ENCODE data around the gene CCNT2. TPM values are rescaled to one million over a fixed set of nuclear protein-coding genes. Genes with fewer than 3 reads are reported as not detected.

CCNT2 gene
- total RNA-seq, 1 experiment from 2014 or later = 43.8 TPM

DNA sequence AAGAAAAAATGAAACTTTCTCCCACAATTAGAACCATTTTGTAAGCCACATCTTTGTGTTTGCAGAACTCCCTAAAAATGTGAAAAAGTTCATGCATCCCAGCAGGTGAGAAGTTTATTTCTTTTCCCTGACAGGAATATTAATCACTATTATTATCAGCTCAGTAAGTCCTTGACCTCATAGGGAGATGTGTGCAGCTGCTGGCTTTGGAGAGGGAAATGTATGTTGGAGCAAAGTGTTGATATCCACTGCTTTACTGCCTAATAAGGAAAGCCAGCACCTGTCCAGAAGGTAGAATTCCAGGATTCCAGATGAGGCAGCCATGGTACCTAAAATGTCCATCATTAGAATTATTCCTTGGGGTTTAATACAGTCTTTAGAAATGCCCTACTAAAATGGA, 35.8 kb upstream of the CCNT2 start:
- H3K9me3 Mint-ChIP-seq (ENCODE audit: low read depth, unreplicated experiment) = peaks cover 7% of the 10 kb centered on the region
- no peak overlapping the region for H3K27ac Mint-ChIP-seq (ENCODE audit: unreplicated experiment)
- no peaks in the 10 kb centered on the region for H3K36me3 Mint-ChIP-seq (ENCODE audit: insufficient read depth, unreplicated experiment)
- no peak for DNase-seq
- no peak overlapping the region for H3K4me3 Mint-ChIP-seq (ENCODE audit: low read depth, unreplicated experiment)
- H3K27me3 Mint-ChIP-seq (ENCODE audit: unreplicated experiment) = no peaks in the 10 kb centered on the region
- BruUV-seq (replicated peaks) = no TSS peak
- CTCF ChIA-PET = no interaction called here
- H3K4me1 Mint-ChIP-seq (ENCODE audit: low read depth, unreplicated experiment) = no peaks in the 10 kb centered on the region
- intact Hi-C loops (cut with micrococcal nuclease; ENCODE audit: unreplicated experiment) = no loop called here
- TF ChIP-seq, protein P1, sequence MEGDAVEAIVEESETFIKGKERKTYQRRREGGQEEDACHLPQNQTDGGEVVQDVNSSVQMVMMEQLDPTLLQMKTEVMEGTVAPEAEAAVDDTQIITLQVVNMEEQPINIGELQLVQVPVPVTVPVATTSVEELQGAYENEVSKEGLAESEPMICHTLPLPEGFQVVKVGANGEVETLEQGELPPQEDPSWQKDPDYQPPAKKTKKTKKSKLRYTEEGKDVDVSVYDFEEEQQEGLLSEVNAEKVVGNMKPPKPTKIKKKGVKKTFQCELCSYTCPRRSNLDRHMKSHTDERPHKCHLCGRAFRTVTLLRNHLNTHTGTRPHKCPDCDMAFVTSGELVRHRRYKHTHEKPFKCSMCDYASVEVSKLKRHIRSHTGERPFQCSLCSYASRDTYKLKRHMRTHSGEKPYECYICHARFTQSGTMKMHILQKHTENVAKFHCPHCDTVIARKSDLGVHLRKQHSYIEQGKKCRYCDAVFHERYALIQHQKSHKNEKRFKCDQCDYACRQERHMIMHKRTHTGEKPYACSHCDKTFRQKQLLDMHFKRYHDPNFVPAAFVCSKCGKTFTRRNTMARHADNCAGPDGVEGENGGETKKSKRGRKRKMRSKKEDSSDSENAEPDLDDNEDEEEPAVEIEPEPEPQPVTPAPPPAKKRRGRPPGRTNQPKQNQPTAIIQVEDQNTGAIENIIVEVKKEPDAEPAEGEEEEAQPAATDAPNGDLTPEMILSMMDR (IDR thresholded peaks at IDR 0.05; ENCODE audit: unreplicated experiment) = no peak

DNA sequence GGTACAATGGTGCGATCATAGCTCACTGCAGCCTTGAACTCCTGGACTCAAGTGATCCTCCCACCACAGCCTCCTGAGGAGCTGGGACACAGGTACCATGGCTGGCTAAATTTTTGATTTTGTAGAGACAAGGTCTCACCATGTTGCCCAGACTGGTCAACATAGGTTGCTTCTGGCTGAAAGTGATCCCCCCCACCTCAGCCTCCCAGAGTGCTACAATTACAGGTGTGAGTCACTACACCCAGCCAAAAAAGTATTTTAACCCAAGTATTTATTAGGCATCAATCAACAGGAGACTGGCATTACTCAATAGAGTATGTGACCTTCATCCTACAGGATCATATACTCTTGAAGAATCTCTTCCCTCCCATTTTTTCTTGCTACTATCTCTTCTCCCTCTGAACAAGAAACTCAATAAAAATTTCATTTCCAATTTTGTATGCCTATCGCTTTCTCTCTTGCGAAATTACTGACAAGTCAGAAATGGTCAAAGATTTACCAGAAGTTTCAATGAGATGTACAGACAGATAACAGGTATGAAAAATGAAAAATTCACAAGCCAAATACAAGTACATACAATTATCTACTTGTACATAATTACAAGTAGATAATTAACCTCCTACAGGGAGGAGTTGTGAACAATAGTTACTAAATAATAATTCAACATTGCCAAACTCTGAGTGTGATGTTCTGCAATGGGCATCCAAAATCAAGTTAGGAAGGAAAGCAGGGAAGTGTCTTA, 34.9 kb upstream of the CCNT2 start:
- H3K27me3 Mint-ChIP-seq (ENCODE audit: unreplicated experiment) = no peaks in the 10 kb centered on the region
- no TSS peak for BruUV-seq (replicated peaks)
- no peaks in the 10 kb centered on the region for H3K4me1 Mint-ChIP-seq (ENCODE audit: low read depth, unreplicated experiment)
- no peaks in the 10 kb centered on the region for H3K36me3 Mint-ChIP-seq (ENCODE audit: insufficient read depth, unreplicated experiment)
- no peak overlapping the region for H3K4me3 Mint-ChIP-seq (ENCODE audit: low read depth, unreplicated experiment)
- intact Hi-C loops (cut with micrococcal nuclease; ENCODE audit: unreplicated experiment) = no loop called here
- TF ChIP-seq, protein P1 (IDR thresholded peaks at IDR 0.05; ENCODE audit: unreplicated experiment) = no peak
- no peak overlapping the region for H3K27ac Mint-ChIP-seq (ENCODE audit: unreplicated experiment)
- CTCF ChIA-PET = no interaction called here
- DNase-seq = no peak
- peaks cover 7% of the 10 kb centered on the region for H3K9me3 Mint-ChIP-seq (ENCODE audit: low read depth, unreplicated experiment)

DNA sequence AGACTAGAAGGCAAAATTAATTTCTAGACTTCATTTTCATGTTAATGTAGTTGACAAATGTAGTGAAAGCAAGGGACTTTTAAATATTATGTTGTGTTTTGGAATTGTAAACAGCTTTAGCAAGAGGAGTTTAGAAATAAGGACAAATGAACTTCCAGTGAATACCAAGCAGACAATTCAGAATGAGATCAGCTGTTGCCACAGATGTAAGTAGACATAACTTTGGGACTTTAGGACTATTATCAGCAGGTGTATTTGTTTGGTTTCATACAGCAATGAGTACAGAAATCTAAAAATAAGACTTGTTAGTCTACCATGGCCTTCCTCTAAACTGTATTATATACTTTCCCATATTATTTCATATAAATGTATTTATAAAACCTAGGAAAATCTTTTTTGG, 34.2 kb upstream of the CCNT2 start:
- H3K4me1 Mint-ChIP-seq (ENCODE audit: low read depth, unreplicated experiment) = no peaks in the 10 kb centered on the region
- no peak for DNase-seq
- no peaks in the 10 kb centered on the region for H3K36me3 Mint-ChIP-seq (ENCODE audit: insufficient read depth, unreplicated experiment)
- intact Hi-C loops (cut with micrococcal nuclease; ENCODE audit: unreplicated experiment) = no loop called here
- TF ChIP-seq, protein P1 (IDR thresholded peaks at IDR 0.05; ENCODE audit: unreplicated experiment) = no peak
- no TSS peak for BruUV-seq (replicated peaks)
- H3K27ac Mint-ChIP-seq (ENCODE audit: unreplicated experiment) = no peak overlapping the region
- H3K27me3 Mint-ChIP-seq (ENCODE audit: unreplicated experiment) = no peaks in the 10 kb centered on the region
- CTCF ChIA-PET = no interaction called here
- H3K9me3 Mint-ChIP-seq (ENCODE audit: low read depth, unreplicated experiment) = peaks cover 7% of the 10 kb centered on the region
- no peak overlapping the region for H3K4me3 Mint-ChIP-seq (ENCODE audit: low read depth, unreplicated experiment)

DNA sequence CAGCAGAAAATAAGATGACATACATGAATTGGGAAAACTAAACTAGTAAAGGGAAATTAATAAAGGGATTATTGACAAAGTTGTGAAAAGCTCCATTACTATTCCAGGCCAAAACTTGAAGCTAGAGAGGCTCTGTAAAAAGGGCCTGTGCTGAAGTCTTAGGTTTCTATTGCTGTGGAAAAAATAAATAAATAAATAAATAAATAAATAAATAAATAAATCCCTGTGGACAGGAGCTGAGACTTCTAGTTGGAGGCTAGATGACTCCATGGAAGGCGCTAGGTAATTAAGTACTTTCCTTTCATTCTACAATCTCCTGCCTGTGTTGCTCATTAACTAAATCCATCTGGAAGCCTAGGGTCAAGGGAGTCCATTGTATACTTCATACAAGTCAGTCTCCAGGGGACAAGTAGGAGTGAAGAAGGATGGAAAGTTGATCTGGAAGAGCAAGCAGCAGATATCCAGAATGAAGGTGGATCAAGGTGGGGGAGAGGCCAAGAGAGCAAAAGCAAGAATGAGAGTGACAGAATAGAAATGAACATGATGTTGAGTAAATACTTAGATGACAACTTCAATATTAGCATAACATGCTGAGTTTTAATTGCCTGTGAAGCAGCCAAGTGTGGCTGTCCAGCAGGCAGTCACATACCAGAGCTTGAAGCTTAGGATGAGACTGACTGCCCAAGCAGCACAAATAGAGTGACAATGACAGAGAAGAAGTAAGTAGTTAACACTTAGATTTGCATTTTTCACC, 26.2 kb upstream of the CCNT2 start:
- Mint-ChIP-seq H3K4me3 (ENCODE audit: low read depth, unreplicated experiment) (no peak overlapping the region), H3K36me3 (ENCODE audit: insufficient read depth, unreplicated experiment) (no peaks in the 10 kb centered on the region), H3K4me1 (ENCODE audit: low read depth, unreplicated experiment) (peaks cover 13% of the 10 kb centered on the region), H3K27me3 (ENCODE audit: unreplicated experiment) (no peaks in the 10 kb centered on the region), H3K27ac (ENCODE audit: unreplicated experiment) (no peak overlapping the region), H3K9me3 (ENCODE audit: low read depth, unreplicated experiment) (no peaks in the 10 kb centered on the region)
- TF ChIP-seq, protein P1 (IDR thresholded peaks at IDR 0.05; ENCODE audit: unreplicated experiment) = no peak
- intact Hi-C loops (cut with micrococcal nuclease; ENCODE audit: unreplicated experiment) = loop anchor here (10.0 kb wide), 1 partner anchor 1008 kb away; no protein-coding TSS in a partner anchor
- CTCF ChIA-PET = no interaction called here
- BruUV-seq (replicated peaks) = no TSS peak
- no peak for DNase-seq
